PC-9 (cell line): ENCODE data around the gene EVA1C. TPM values are rescaled to one million over a fixed set of nuclear protein-coding genes. Genes with fewer than 3 reads are reported as not detected.

Source experiments
- BruUV-seq: library from RNA; stranded (reverse); fragments of 400-500 nt; replicated peaks from 2 replicates; lab custom pipeline; 2021; lab: Mats Ljungman, UMichigan
- CTCF ChIA-PET: fragments of 300-600 bp; sonication (Branson Sonifier 250); formaldehyde crosslinking; loops from one replicate; lab custom pipeline; 2022; ENCODE audit warnings: antibody characterized with exemption; lab: Charles Lee
- POLR2A ChIA-PET: fragments of 300-600 bp; sonication (Branson Sonifier 250); formaldehyde crosslinking; loops from one replicate; lab custom pipeline; 2022; ENCODE audit warnings: antibody characterized with exemption; ENCODE audit not compliant: unreplicated experiment; lab: Charles Lee
- DNase-seq, 2 experiments: peaks; one replicate each; pipeline versions ENCODE4 v3.0.0 to v3.0.0-alpha.2; 2015 to 2022; ENCODE audit warnings: mixed read lengths in 1 of 2
- H2AFZ ChIP-seq: fragments of 200-600 bp; sonication (generic); 2 replicates; pipeline ENCODE4 v1.8.1; 2017; ENCODE audit warnings: antibody characterized with exemption
- H3F3A ChIP-seq: fragments of 200-600 bp; sonication (generic); 2 replicates; pipeline ENCODE4 v1.8.1; 2017; ENCODE audit warnings: antibody characterized with exemption, mild to moderate bottlenecking, low read depth; ENCODE audit not compliant: insufficient read depth
- H3K27ac ChIP-seq: fragments of 200-600 bp; sonication (generic); 2 replicates; pipeline ENCODE4 v1.6.1; 2016; ENCODE audit warnings: mixed run types
- H3K27me3 ChIP-seq: fragments of 200-600 bp; sonication (generic); 2 replicates; pipeline ENCODE4 v1.6.1; 2016; ENCODE audit warnings: low read depth, mixed run types; ENCODE audit not compliant: insufficient read depth
- H3K36me3 ChIP-seq: fragments of 200-600 bp; sonication (generic); 2 replicates; pipeline ENCODE4 v1.6.1; 2016; ENCODE audit warnings: low read depth, mixed run types
- H3K4me1 ChIP-seq: fragments of 200-600 bp; sonication (generic); replicated peaks from 2 replicates; pipeline ENCODE4 v1.6.1; 2016; ENCODE audit warnings: mixed run types; ENCODE audit not compliant: insufficient read depth
- H3K4me2 ChIP-seq: fragments of 200-600 bp; sonication (generic); 2 replicates; pipeline ENCODE4 v1.6.1; 2017; ENCODE audit warnings: mixed run types
- H3K4me3 ChIP-seq: fragments of 200-600 bp; sonication (generic); 2 replicates; pipeline ENCODE4 v1.6.1; 2016; ENCODE audit warnings: mixed run types
- H3K79me2 ChIP-seq: fragments of 200-600 bp; sonication (generic); 2 replicates; pipeline ENCODE4 v1.6.1; 2017; ENCODE audit warnings: low read depth, mixed run types
- H3K9me2 ChIP-seq: fragments of 200-600 bp; sonication (generic); 2 replicates; pipeline ENCODE4 v1.8.1; 2017; ENCODE audit warnings: mild to moderate bottlenecking; ENCODE audit not compliant: insufficient read depth
- H3K9me3 ChIP-seq: fragments of 200-600 bp; sonication (generic); 2 replicates; pipeline ENCODE4 v1.8.1; 2016; ENCODE audit warnings: low read depth; ENCODE audit not compliant: insufficient read depth
- H4K20me1 ChIP-seq: fragments of 200-600 bp; sonication (generic); 2 replicates; pipeline ENCODE4 v1.8.1; 2017; ENCODE audit not compliant: insufficient read depth
- CTCF ChIP-seq: fragments of 200-600 bp; sonication (generic); conservative IDR thresholded peaks from 2 replicates; pipeline ENCODE4 v1.6.1; 2017; ENCODE audit warnings: mixed run types, antibody characterized with exemption, mild to moderate bottlenecking, moderate library complexity
- EZH2 ChIP-seq: fragments of 200-600 bp; sonication (generic); IDR thresholded peaks from 2 replicates; pipeline ENCODE4 v1.8.0; 2017; ENCODE audit warnings: antibody characterized with exemption, low read depth
- intact Hi-C: fragments of 100-400 bp; cut with micrococcal nuclease; formaldehyde crosslinking; loops from one replicate; pipeline ENCODE4 v1.10.0; 2022; ENCODE audit not compliant: unreplicated experiment
- total RNA-seq: library from RNA; stranded (reverse); gene quantifications from 2 replicates; pipeline ENCODE4 v1.2.3, GENCODE V29; 2021

Gene EVA1C
- total RNA-seq, 1 experiment from 2014 or later = 3.0 TPM

DNA sequence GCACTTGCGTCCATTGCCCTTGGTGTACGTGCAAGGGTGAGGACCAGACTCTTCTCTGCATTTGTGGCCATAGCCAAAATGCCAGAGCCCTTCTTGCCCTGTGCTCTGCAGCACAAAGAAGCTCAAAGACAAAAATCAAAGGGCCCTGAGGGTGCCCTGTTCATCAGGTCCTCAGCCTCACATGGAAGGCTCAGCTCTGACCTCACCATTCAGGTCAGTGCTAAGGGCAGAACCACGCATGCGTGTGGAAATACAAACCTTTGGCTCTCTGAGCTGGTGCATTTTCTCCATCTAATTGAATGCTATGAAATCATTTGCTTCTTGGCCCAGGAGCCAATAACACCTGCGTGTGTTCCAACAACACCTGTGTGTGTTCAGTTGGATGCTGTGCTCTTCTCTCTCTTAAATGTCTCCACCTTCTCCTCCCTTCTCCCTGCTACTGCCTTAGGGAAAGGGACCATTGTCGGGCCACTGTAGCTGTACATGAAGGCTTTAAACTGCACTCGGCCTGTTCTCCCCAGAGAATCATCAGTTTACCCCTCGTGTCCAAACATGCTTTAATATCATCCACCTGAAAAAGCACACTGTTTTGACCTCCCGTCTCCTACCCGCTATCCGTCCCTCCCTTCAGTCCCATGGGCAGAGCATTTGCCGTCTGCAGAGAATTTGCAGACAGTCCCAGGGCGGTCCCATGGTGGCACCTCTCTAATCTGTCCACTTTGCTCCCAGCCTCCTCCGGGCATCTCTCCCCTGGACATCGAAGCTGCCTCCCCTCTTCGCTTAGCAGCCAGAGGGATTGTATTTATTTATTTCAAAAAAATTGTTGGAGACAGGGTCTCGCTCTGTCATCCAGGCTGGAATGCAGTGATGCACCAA is 60.6 kb downstream of the EVA1C start:
- BruUV-seq = no TSS peak
- POLR2A ChIA-PET = no interaction called here
- Histone ChIP-seq H3K9me2 (no peaks in the 10 kb centered on the region), H3K4me2 (no peak overlapping the region), H2AFZ (no peak overlapping the region), H3K79me2 (no peaks in the 10 kb centered on the region), H3K27me3 (no peaks in the 10 kb centered on the region), H3K4me3 (no peak overlapping the region), H3F3A (no peaks in the 10 kb centered on the region), H3K27ac (no peak overlapping the region), H3K36me3 (no peaks in the 10 kb centered on the region), H3K4me1 (peaks cover 3% of the 10 kb centered on the region; the same call in 1 of the 2 replicates), H3K9me3 (no peaks in the 10 kb centered on the region), H4K20me1 (no peaks in the 10 kb centered on the region)
- DNase-seq = no peak
- no peak for TF ChIP-seq EZH2
- TF ChIP-seq CTCF = no peak
- intact Hi-C loops = no loop called here
- CTCF ChIA-PET = no interaction called here

GRCh38 chr21:32474179-32475059 is 61.9 kb downstream of the EVA1C start:
- H3K9me3 ChIP-seq = no peaks in the 10 kb centered on the region
- intact Hi-C loops = no loop called here
- H3K27me3 ChIP-seq = no peaks in the 10 kb centered on the region
- POLR2A ChIA-PET = no interaction called here
- H3F3A ChIP-seq = no peaks in the 10 kb centered on the region
- H3K27ac ChIP-seq = no peak overlapping the region
- BruUV-seq = no TSS peak
- no peak overlapping the region for H3K4me2 ChIP-seq
- H2AFZ ChIP-seq = no peak overlapping the region
- DNase-seq = no peak
- no peaks in the 10 kb centered on the region for H3K79me2 ChIP-seq
- H3K4me3 ChIP-seq = no peak overlapping the region
- TF ChIP-seq EZH2 (no peak), CTCF (no peak)
- H3K36me3 ChIP-seq = no peaks in the 10 kb centered on the region
- H3K4me1 ChIP-seq = peaks cover 3% of the 10 kb centered on the region; the same call in 1 of the 2 replicates
- no peaks in the 10 kb centered on the region for H4K20me1 ChIP-seq
- CTCF ChIA-PET = interaction anchor here (0.6 kb wide), 1 partner anchor 43 kb away, joined by 8 read pairs; no protein-coding TSS in a partner anchor
- no peaks in the 10 kb centered on the region for H3K9me2 ChIP-seq

DNA sequence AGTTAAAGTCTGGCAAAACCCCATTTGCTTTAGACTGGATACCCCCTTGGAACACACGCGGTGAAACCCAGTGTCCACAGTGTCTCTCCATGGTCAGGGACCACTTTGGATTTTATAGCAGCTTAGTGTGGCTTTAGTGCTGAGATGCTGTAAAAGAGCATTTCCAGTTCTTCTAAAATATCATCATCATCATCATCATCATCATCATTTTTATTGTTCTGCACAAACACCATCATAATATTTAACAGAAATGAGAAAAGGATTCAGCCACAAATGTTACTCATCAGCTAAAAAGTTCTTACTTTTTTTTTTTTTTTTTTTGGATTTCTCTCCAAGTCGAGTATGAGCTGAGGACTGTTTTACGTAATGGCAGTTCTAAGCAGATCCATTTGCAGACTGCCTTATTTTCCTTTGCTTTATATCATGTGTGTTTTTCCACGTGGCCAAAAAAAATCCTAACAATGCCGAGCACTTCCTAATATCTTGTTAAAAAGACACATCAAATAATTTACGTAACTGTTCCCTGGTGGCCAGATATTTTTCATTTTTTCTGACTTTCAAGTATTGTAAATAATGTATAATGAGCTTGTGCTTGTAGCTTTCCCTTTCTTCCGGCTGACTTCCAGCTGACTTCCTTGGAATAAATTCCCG is 62.8 kb downstream of the EVA1C start:
- no peaks in the 10 kb centered on the region for H3K36me3 ChIP-seq
- H3K27me3 ChIP-seq = no peaks in the 10 kb centered on the region
- POLR2A ChIA-PET = interaction anchor here (0.8 kb wide), 1 partner anchor 97 kb away, joined by 4 read pairs; no protein-coding TSS in a partner anchor
- no peaks in the 10 kb centered on the region for H3K9me2 ChIP-seq
- no peak overlapping the region for H3K4me2 ChIP-seq
- no peak overlapping the region for H2AFZ ChIP-seq
- CTCF ChIA-PET = interaction anchor here (0.6 to 0.7 kb wide), 3 partner anchors 42 to 96 kb away, joined by 3 to 8 read pairs (median 4); no protein-coding TSS in a partner anchor
- BruUV-seq = no TSS peak
- H3K79me2 ChIP-seq = no peaks in the 10 kb centered on the region
- DNase-seq = no peak
- no peak for TF ChIP-seq EZH2
- no peaks in the 10 kb centered on the region for H3K9me3 ChIP-seq
- H3K27ac ChIP-seq = no peak overlapping the region
- H3K4me1 ChIP-seq = peaks cover 3% of the 10 kb centered on the region; the same call in 1 of the 2 replicates
- intact Hi-C loops = no loop called here
- no peaks in the 10 kb centered on the region for H3F3A ChIP-seq
- no peaks in the 10 kb centered on the region for H4K20me1 ChIP-seq
- no peak overlapping the region for H3K4me3 ChIP-seq
